HG02884 (cell line): Measurements from ENCODE around the gene HOXA5.

Source experiments
- ATAC-seq: cut with Tn5 transposase; IDR thresholded peaks from one replicate; pipeline ENCODE4 v1.9.1; 2021; ENCODE audit warnings: mild to moderate bottlenecking, moderate library complexity; ENCODE audit not compliant: unreplicated experiment

HOXA5 gene

GRCh38 chr7:27143023-27143949, at the start of gene HOXA5:
TSS of gene HOXA5 (minus strand) at chr7:27143681. CDS start at chr7:27143607, 74 bp downstream.
- ATAC-seq: no peak

DNA sequence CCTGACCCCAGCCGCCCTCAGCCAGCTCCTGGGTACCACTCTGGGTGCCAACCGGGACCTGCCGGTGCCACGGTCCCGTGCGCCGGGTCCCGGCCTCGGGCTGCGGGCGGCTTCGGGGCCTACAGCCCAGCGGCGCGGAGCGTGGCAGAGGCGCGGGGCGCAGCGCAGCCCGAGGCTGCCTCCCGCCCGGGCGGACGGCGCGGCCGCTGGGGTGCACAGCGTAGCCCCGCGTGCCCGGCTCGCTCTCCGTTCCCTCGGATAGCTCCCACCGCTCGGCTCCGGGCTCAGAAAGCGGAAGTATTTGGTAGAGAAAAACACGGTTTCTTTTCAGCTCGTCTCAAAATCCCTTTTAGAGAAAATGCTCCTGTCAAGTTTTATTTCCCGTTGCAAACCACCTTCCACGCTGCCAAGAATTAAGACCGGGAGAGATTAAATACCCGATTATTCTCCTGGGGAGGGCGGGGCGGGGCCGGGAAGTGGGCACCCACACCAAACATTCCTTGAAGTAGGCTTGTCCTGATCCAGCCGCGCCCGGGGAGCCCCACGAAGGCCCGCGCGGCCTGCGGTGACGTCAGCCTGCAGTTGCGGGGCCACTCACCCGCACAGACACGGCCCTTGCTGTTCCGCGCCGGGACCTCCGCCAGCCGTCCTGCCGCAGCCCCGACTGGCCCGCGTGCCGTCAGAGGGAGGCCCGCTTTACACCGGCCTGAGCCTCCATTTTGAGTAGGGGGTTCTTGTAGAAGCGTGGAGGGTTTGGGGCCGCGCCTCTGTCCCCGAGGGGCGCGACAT, 49.3 kb upstream of the HOXA5 start:
- no peak for ATAC-seq

DNA sequence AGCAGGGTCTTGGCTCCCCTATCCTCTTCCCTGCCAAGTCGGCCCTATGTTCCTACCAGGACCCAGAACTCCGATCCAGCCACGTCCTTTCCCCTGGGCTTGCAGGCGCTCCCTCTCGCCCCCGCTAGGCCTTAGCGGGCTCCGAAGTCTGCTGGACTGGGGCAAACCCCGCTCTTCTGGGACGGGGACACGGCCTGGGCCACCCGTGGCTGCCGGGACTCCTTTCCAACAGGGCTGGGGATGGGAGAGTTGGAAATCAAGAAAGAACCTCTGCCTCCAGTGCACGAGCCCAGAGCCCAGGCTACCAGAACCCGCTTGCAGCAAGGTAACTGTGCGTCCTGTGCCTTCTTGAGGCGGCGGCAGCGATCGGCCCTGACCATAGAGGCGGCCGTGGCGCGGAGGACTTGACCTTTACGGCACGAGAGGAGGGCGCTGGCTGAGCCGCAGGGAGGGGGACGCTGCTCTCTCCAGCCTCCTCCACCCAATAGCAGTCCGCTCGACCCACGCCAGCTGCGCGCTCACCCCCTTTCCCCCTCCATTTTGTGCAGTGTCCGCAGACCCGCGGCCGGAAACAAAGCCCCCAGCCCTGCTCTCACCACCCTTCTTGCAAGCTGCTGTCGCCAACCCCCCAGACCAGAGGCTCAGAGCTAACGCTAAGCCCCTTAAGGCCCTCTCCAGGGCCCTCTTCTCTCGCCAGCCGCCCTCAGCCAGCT, 48.5 kb upstream of the HOXA5 start:
- no peak for ATAC-seq

DNA sequence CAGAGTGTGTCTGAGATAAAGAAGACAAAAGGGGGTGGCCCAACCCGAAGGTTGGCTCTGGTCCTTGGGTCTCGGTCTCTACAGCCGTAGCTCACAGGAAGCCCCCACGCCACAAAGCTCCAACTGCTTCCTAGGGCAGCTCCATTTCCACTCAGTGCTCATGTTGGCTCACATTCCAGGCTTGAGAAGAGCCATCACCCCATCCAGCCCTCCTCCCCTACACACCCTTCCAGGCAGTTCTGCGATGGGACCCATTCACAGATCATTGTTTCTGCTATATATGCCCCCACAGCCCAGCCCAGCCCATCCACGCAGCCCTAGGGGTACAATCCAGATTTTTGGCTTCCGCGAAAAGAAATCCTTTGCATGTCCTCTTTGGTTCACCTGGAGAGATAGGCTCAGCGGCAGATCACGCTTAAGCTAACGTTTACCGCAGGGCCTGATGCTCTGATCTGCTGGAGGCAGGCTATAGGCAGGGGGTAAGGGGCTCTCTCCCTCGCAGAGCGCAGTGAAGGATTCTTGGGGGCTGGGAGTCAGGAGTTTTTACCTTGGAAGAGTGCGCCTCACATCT, 47.8 kb upstream of the HOXA5 start:
- no peak for ATAC-seq

- ATAC-seq: no peak
Measured at GRCh38 chr7:27189997-27190748, 46.7 kb upstream of the HOXA5 start.

DNA sequence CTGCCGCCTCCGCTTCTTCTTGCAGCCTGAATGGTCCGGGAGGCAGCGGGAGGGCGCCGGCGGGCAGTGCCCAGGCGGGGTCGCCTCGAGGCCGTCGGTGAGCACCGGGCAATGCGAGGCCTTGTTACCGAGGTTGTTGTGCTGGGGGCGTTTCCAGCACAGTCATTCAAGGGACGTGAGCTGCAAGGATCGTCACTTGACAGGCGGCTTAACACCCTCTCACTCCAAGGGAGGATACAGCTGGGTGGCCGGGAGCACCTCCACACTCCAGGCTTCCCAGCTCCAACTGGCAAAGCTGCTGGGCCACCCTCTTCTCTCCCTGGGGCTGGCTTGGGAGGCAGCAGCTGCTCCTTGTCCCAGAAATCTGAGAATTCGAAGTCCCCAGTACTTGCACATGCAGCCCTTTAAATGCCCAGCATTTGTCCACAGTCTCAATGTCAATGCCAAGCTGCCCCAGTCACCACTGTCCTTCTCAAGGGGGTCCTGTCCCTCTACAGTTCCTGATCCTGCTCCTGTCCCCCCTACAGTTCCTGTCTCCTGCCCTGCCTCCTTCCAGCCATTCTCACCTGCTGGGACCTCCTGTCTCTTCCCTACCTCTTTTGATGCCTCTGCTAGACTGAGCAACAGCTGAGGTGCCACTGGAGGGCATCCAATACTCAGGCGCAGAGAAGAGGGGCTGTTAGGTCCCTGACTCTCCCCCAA, 46.0 kb upstream of the HOXA5 start:
- ATAC-seq: no peak

DNA sequence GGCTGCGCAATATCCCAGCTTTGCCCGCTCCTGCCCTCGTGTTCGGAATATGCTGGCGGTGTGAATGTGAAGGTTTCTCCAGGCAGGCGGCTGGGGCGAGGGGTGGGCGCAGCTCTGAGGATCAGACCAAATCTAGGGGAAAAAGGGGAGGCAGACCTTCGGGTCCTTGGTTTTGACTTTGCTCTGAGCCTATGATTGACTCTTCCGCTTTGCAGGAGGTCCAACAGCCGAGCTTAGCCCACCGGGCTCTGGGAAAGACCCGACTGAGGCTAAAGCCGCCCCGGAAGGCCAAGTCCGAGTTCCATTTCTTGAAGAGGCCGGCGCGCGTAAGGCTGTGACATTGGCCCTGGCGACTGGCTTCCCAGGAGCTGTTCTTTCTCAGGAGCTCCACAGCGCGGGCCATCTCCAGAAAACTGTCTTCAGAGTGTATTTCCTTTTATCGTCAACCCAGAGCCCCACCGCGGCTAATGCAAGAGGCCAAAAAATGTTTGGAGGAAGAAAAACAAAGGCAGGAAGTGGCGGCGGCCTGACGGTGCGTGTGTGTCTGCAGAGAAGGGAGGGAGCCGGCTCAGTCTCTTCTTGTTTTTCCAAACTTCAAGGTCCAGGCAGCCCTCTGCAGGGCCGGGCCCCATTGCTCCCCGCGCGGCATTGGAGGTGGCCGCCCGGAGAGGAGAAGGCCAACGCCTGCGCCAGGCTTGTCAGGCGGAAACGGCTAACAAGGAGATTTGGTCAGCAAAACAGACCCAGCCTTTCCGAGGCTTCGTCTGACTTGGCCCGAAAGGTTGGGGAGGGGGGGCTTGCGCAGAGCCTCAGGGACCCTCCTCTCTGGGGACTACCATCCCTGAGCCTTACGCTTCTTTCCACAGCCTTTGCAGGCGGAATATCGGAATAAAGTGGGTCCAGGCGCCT, 45.2 kb upstream of the HOXA5 start:
- ATAC-seq: no peak

DNA sequence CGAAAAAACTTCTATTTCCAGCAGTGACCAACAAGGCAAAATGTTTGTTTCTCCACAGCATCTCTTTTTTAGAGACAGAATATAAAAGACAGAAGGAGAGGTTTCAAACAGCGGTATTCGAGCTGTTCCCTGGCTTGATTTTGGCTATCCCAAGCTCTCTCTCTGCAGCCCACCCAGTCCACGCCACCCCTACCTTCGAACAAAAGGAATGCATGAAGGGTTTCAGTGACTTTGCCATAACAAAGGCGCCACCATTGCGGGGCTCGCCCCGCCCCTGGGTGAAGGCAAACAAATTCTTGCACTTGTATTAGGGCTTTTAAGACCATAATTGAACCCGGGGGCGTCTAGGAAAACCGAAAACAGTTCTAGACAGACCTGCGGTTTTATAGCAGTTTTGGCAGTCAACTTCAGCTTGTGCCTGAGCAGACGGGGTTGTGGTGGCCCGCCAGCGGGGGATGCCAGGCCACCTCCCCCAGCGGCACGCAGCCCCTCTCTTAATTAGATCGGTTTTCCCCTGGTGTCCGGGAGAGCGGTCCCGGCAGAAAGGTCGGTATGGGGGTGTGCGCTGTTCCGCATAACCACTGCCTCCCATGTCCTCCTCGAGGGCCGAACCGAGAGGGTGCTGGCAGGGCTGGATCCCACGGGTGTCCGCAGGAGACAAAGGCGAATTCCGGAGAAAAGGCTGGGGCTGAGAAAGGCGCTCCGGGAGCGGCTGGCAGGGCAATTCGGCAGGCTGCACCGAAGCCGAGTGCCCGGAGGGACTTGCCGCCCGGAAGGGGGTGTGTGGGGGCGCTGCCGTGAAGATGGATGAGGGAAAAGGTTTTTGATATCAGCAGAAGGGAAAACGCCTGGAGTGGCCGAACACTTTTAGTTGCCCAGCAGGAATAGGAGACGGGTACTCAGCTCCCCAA, 44.2 kb upstream of the HOXA5 start:
- no peak for ATAC-seq

GRCh38 chr7:27186668-27187474, 43.4 kb upstream of the HOXA5 start:
- ATAC-seq: no peak

DNA sequence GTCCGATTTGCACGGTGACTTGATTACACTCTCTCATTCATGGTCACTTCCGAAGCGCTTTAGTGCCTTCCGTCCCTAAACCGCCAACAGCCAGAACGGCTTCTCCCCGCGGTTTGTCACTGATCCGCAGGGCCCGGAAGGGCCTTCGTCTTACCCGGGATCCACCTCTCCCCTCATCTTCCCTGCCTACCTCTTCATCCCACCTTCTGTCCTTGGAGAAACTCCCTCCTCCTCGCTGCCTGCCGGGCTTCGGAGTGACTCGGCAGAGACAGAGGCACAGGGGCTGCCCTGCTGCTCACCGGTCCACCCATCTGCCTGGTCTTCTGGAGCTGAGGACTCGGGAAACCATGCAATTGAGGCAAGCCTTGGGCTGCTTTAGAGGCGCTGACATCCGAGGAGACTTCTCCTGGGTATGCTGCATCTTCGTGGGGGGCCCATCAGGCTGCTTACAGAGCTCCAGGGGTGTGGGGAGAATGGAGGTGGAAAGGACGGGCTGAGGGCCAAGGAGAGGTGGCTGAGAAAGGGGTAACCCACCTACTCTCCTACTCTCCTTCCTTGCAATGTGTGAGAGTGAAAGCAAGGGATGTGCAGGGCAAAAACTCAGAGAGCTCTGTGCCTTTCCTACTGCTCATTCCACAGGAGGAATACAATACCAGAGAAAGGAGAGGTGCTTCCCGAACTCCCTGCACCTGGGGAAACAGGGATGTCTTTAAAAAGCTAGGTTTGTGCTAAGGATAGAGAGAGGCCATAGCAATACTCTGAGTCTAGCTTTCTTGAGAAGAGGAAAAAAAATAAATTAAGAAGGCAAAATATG, 42.6 kb upstream of the HOXA5 start:
- no peak for ATAC-seq

- no peak for ATAC-seq
Measured at GRCh38 chr7:27185013-27185853, 41.8 kb upstream of the HOXA5 start, which contains the start of gene HOXA11. TSS of gene HOXA11 (minus strand) at chr7:27185232. CDS start at chr7:27185144, 88 bp downstream.

DNA sequence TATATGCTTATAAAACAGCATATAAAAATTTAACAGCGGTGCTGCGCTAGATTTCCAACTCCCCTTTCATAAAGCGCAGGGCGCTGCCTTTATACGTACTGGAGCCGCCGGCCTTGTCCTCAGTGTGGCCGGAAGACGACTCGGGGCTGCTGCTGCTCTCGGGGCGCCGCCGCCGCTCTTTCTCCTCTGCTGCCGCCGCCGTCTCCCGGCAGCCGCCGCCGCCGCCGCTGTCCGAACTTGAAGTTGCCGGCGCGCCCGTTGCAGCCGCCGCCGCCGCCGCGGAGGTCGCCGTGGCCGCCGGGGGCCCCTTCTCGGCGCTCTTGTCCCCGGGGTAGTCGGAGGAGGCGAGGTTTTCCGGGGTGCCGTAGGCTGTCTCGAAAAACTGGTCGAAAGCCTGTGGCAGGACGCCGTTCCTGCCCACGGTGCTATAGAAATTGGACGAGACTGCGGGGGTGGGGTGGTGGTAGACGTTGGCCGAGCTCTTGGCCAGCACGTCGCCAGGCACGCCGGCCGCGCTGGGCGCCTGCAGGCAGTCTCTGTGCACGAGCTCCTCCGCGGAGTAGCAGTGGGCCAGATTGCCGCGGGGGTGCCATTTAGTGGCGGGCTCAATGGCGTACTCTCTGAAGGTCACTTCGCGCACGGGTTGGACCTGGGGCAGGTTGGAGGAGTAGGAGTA, 41.0 kb upstream of the HOXA5 start:
- ATAC-seq: no peak

GRCh38 chr7:27183682-27184336, 40.3 kb upstream of the HOXA5 start:
- ATAC-seq: no peak
